Stimulated activated CD4-positive, alpha-beta T cell treated with anti-CD3 and anti-CD28 coated beads, TNF-alpha, amount 100 ng/mL, for 24 hours (primary cell): ENCODE data around the gene PRIMA1.

Source experiments
- DNase-seq, 3 experiments: peaks; one replicate each; pipeline ENCODE4 v3.0.0-alpha.2; 2020; ENCODE audit warnings: low read depth in 3 of 3

PRIMA1 gene

GRCh38 chr14:93676416-93676958 is 111.8 kb downstream of the PRIMA1 start:
- no peak for DNase-seq

DNA sequence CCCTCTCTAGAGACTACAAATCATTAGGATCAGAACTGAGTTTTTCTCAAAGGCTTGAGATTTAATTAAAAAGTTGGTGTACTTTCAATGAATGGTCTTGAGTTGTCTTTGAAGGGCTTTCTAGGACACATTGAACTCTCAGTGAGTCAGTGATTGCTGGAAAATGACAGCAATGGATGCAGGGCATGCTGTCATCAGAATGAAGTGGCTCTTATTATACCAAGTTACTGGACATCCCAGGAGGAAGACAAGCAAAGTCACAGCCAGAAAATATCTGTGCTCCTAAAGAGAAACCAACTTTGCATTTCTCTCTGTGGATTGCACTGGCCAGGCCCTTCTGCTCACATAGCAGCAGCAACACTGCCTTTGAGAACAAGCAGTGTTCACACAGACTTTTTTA is 112.6 kb downstream of the PRIMA1 start:
- DNase-seq = no peak

DNA sequence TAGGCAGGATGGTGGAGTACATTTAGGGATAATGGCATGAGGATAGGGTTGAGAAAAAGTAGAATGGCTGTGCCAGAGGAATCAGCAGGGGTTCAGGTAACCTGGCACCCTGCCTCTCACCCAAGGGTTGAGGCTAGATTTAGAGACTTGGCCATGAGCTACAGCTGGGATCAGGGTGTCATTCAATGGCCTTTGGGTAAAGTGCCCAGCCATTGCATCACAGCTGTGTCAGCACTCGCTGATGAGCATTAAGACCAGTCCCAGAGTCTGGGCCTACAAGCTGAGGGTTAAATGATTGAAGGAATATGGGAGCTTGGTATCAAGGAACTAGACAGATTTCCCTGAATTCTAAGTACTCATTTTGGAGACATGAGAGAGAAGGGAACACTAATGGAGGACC is 113.9 kb downstream of the PRIMA1 start:
- DNase-seq = no peak

DNA sequence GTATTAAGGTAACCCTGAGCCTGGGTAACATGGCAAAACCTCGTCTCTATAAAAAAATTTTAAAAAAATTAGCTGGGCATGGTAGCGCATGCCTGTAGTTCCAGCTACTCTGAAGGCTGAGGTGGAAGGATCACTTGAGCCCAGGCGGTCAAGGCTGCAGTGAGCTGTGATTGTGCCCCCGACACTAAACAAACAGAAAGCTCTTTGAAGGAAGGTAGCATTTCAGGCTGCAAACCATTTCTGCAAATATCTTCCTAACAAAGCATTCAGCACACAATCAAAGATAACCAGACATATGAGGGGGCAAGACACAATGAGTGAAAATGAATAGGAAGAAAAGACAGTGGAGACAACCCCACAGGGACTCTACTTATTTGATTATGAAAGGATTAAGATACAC is 118.7 kb downstream of the PRIMA1 start:
- DNase-seq = no peak
